T-cell (primary cell): ENCODE data around the gene ADAMTS13. TPM values are rescaled to one million over a fixed set of nuclear protein-coding genes. Genes with fewer than 3 reads are reported as not detected.

ENCODE experiments used
- ATAC-seq, 4 experiments: fragments of 200-7000 bp in 3 of 4; fragments of 150-1000 bp in 1 of 4; cut with Tn5 transposase; replicated peaks in 1 of 4; 1 replicate in 3 of 4; 2 replicates in 1 of 4; pipeline ENCODE4 v1.10.0; 2021; ENCODE audit warnings: moderate library complexity in 3 of 4, mild to moderate bottlenecking in 2 of 4, moderate number of reproducible peaks in 1 of 4
- CTCF ChIA-PET, 2 donors: fragments of 300-600 bp; sonication (Branson Sonifier 250); formaldehyde crosslinking; loops; one replicate each; lab custom pipeline; 2022; ENCODE audit warnings: antibody characterized with exemption in 2 of 2; lab: Charles Lee
- POLR2A ChIA-PET, 2 donors: fragments of 300-600 bp; sonication (Branson Sonifier 250); formaldehyde crosslinking; loops; one replicate each; lab custom pipeline; 2022; ENCODE audit warnings: antibody characterized with exemption in 2 of 2; lab: Charles Lee
- DNase-seq, 35 experiments: peaks; one replicate each; pipeline versions ENCODE4 v3.0.0 to v3.0.0-alpha.2; 2013 to 2023
- H3K27ac ChIP-seq: one replicate; pipeline ENCODE4 v1.5.1; 2013; ENCODE audit warnings: low read length
- H3K27me3 ChIP-seq, 2 experiments: replicated peaks in 1 of 2; 1 replicate in 1 of 2; 2 replicates in 1 of 2; pipeline versions ENCODE4 v1.6.1 to v1.7.0; 2013; ENCODE audit warnings: low read length in 1 of 2, mixed read lengths in 1 of 2; ENCODE audit not compliant: control insufficient read depth in 2 of 2, insufficient read depth in 2 of 2; ENCODE audit errors: extremely low read depth in 1 of 2
- H3K36me3 ChIP-seq, 2 donors: 1 replicate in 1 of 2; 2 replicates in 1 of 2; pipeline versions ENCODE4 v1.6.1 to v1.7.0; 2013; ENCODE audit warnings: low read length in 1 of 2; ENCODE audit not compliant: control insufficient read depth in 2 of 2, insufficient read depth in 1 of 2; ENCODE audit errors: extremely low read depth in 1 of 2
- H3K4me1 ChIP-seq, 2 experiments: 1 replicate in 1 of 2; 2 replicates in 1 of 2; pipeline versions ENCODE4 v1.6.1 to v1.7.0; 2013; ENCODE audit warnings: low read length in 2 of 2, mixed read lengths in 1 of 2; ENCODE audit not compliant: insufficient read depth in 2 of 2, control insufficient read depth in 1 of 2; ENCODE audit errors: extremely low read depth in 1 of 2
- H3K4me3 ChIP-seq, 2 donors: 1 replicate in 1 of 2; 2 replicates in 1 of 2; pipeline versions ENCODE4 v1.5.1 to v1.7.0; 2013; ENCODE audit warnings: mild to moderate bottlenecking in 2 of 2, low read length in 1 of 2, moderate library complexity in 1 of 2; ENCODE audit not compliant: control insufficient read depth in 1 of 2; ENCODE audit errors: extremely low read depth in 1 of 2
- H3K9me3 ChIP-seq: 2 replicates; pipeline ENCODE4 v1.7.0; 2013
- H3K27ac Mint-ChIP-seq, 2 donors: one replicate each; pipeline ENCODE4 v1.8.0; 2020 to 2021; ENCODE audit warnings: mild to moderate bottlenecking in 2 of 2, mixed read lengths in 2 of 2
- H3K27me3 Mint-ChIP-seq, 2 donors: one replicate each; pipeline ENCODE4 v1.8.0; 2021 to 2022; ENCODE audit warnings: mixed read lengths in 2 of 2
- H3K36me3 Mint-ChIP-seq: one replicate; pipeline ENCODE4 v1.8.0; 2021; ENCODE audit warnings: mixed read lengths
- H3K4me1 Mint-ChIP-seq, 3 donors: one replicate each; pipeline ENCODE4 v1.8.0; 2020 to 2022; ENCODE audit warnings: mixed read lengths in 3 of 3, mild to moderate bottlenecking in 1 of 3
- H3K4me3 Mint-ChIP-seq, 3 donors: one replicate each; pipeline ENCODE4 v1.8.0; 2020 to 2022; ENCODE audit warnings: mild to moderate bottlenecking in 3 of 3, mixed read lengths in 3 of 3, moderate library complexity in 3 of 3
- H3K9me3 Mint-ChIP-seq, 3 donors: one replicate each; pipeline ENCODE4 v1.8.0; 2020 to 2022; ENCODE audit warnings: mixed read lengths in 3 of 3
- WGBS: methylation state at CpG from one replicate; pipeline ENCODE4 v1.1.5; 2013; ENCODE audit warnings: missing lambda C conversion rate; ENCODE audit not compliant: insufficient coverage; 5-methylcytosine and 5-hydroxymethylcytosine counted together
- total RNA-seq, 35 experiments: library from RNA in 6 of 35; stranded (reverse) in 6 of 35; fragments of 120-200 nt in 1 of 35; gene quantifications; one replicate each; pipeline versions ENCODE4 v1.2.1 to v1.2.4 and lab custom pipeline; 2013 to 2026

ADAMTS13 gene
- total RNA-seq, 5 donors from 2014 or later (not counting 1 experiment from before 2014, with no cell fraction given) = 1.3 to 3.3 (median 2.4) TPM

DNA sequence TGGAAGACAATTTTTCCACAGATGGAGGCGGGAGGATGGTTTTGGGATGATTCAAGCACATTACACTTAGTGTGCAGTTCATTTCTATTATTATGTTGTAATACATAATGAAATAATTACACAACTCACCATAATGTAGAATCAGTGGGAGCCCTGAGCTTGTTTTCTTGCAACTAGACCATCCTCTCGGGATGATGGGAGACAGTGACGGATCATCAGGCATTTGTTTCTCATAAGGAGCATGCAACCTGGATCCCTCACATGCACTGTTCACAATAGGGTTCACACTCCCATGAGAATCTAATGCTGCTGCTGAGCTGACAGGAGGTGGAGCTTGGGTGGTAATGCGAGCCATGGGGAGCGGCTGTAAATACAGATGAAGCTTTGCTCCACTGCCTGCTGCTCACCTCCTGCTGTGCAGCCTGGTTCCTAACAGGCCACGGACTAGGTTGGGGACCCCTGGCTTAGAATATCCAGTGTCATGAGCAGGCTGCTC is 44.4 kb upstream of the ADAMTS13 start:
- DNase-seq (no peak), ATAC-seq (no peak)
- no peaks in the 10 kb centered on the region for H3K9me3 Mint-ChIP-seq
- peaks cover 20 to 22% (median 20%) of the 10 kb centered on the region in 3 donors for H3K4me1 Mint-ChIP-seq
- H3K27me3 ChIP-seq = no peaks in the 10 kb centered on the region
- H3K27me3 Mint-ChIP-seq = no peaks in the 10 kb centered on the region
- POLR2A ChIA-PET = no interaction called here
- no peak overlapping the region for H3K27ac ChIP-seq
- no peak overlapping the region for H3K27ac Mint-ChIP-seq
- peaks cover 4% of the 10 kb centered on the region for H3K36me3 Mint-ChIP-seq
- WGBS = 88% methylated on average over 3 of the region's 6 CpGs
- no peak overlapping the region for H3K4me3 ChIP-seq
- CTCF ChIA-PET = no interaction called here
- peaks cover 0 to 6% of the 10 kb centered on the region in 2 donors for H3K36me3 ChIP-seq
- no peaks in the 10 kb centered on the region for H3K9me3 ChIP-seq
- H3K4me1 ChIP-seq = peaks cover 13 to 35% of the 10 kb centered on the region in 2 experiments
- no peak overlapping the region for H3K4me3 Mint-ChIP-seq

DNA sequence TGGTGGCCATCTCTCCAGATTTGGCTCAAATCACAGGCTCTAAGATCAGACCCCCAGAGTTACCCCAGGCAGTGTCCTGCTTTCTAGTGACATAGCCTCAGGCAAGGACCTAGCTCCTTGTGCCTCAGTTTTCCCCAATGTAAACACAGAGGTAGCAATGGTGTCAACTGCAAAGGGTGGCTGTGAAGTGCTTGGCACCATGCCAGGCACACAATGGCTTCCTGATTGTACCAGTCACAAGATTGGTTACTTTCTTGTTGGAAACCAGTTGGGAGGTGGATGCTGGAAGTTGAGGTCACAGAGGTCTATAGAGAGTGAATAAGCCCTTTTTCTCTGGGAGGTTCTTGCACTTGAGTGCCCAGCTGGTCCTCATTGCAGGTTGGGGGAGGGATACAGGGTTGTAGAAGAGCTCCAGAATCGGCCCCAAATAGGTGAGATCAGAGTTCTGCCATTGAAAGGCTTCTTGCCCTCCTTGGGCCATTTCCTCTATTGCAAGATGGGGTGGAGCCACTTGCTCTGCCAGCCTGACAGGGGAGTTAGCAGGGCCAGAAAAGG is 43.7 kb upstream of the ADAMTS13 start:
- ChIA-PET POLR2A (no interaction called here), CTCF (interaction anchor here in 1 of 2 donors (0.6 kb wide), 1 partner anchor 93 kb away, joined by 3 read pairs; no protein-coding TSS in a partner anchor)
- Mint-ChIP-seq H3K9me3 (no peaks in the 10 kb centered on the region), H3K36me3 (peaks cover 4% of the 10 kb centered on the region), H3K27me3 (no peaks in the 10 kb centered on the region), H3K27ac (no peak overlapping the region), H3K4me1 (peaks cover 12 to 16% (median 14%) of the 10 kb centered on the region in 3 donors), H3K4me3 (no peak overlapping the region)
- ATAC-seq (no peak), DNase-seq (no peak)
- 83% methylated on average over 1 of the region's 1 CpG for WGBS
- H3K4me3 ChIP-seq = no peak overlapping the region
- peaks cover 0 to 4% of the 10 kb centered on the region in 2 donors for H3K36me3 ChIP-seq
- H3K27ac ChIP-seq = no peak overlapping the region
- no peaks in the 10 kb centered on the region for H3K9me3 ChIP-seq
- H3K27me3 ChIP-seq = no peaks in the 10 kb centered on the region
- H3K4me1 ChIP-seq = peaks cover 13 to 27% of the 10 kb centered on the region in 2 experiments

DNA sequence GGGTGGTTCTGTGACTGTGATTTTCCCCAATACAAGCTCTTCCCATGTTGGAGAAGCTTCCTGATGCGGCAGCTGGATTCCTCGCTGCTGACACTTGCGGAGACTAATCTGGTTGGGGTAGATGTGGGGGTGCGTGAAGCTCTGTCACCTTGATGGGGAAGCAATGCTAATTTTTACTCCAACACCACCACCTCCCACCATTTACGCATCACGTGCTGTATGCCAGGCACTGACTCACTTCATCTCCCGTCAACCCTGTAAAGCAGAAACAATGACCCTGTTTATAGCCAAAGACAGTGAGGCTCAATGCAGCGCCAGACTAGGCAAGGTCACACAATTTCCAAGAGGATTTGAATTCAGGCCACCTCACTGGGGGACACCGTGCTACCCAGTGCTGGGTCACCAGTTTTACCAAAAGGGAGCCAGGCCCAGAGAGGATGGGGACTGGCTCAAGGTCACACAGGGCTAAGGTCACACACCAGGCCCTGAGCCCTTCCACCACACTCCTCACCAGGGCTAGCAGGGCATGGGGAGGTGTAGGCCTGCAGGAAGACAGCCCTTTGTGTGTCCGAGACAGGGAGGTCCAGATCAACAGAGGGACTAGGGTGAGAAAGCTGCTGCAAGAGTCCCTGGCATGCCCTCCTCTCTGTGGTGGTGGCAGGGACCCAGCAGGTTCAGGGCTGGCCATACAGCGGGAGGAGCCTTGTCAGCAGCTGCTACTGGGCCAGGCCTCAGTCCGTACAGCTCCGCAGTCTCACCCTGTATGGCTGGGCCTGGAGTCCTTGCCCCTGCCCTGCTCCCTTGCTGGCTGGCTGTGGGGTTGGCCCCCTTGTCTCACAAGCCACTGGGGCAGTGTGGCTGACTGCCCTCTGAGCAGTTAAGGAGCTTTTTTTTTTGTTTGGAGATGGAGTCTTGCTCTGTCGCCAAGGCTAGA is 42.7 kb upstream of the ADAMTS13 start:
- Mint-ChIP-seq H3K27me3 (no peaks in the 10 kb centered on the region), H3K4me1 (peaks cover 7 to 8% (median 7%) of the 10 kb centered on the region in 3 donors), H3K27ac (no peak overlapping the region), H3K4me3 (no peak overlapping the region), H3K36me3 (peaks cover 4% of the 10 kb centered on the region), H3K9me3 (no peaks in the 10 kb centered on the region)
- POLR2A ChIA-PET = no interaction called here
- DNase-seq (no peak), ATAC-seq (no peak)
- H3K9me3 ChIP-seq = no peaks in the 10 kb centered on the region
- no peak overlapping the region for H3K27ac ChIP-seq
- H3K4me1 ChIP-seq = peaks cover 9 to 18% of the 10 kb centered on the region in 2 experiments
- H3K27me3 ChIP-seq = no peaks in the 10 kb centered on the region
- H3K36me3 ChIP-seq = no peaks in the 10 kb centered on the region
- 93% methylated on average over 9 of the region's 14 CpGs for WGBS
- CTCF ChIA-PET = interaction anchor here in 1 of 2 donors (0.5 to 0.7 kb wide), 2 partner anchors 19 to 785 kb away, joined by 3 read pairs; no protein-coding TSS in a partner anchor
- H3K4me3 ChIP-seq = no peak overlapping the region

DNA sequence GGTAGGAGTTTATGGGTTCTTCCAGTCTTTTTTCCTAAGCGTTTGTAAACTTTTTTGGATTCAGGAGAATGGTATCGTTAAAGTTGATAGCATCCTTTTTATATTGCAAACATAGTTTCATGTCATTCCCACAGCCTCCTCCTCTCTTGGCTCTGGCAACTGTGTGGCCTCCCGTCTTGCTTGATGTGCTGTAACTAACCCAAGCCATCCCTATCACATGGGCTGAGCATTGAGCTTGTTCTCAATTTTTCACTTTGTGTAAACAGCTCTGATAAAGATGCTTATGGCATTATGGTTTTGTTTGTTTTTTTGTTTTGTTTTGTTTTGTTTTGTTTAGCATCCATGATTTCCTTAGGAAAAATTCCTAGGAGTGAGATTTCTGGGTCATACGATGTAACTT is 41.4 kb upstream of the ADAMTS13 start:
- Histone ChIP-seq H3K9me3 (no peaks in the 10 kb centered on the region), H3K4me1 (peaks cover 2 to 9% of the 10 kb centered on the region in 2 experiments), H3K36me3 (no peaks in the 10 kb centered on the region), H3K27ac (no peak overlapping the region), H3K27me3 (no peaks in the 10 kb centered on the region), H3K4me3 (no peak overlapping the region)
- ATAC-seq (no peak), DNase-seq (no peak)
- H3K4me1 Mint-ChIP-seq = peaks cover 0 to 1% (median 0%) of the 10 kb centered on the region in 3 donors
- no peaks in the 10 kb centered on the region for H3K9me3 Mint-ChIP-seq
- H3K27ac Mint-ChIP-seq = no peak overlapping the region
- H3K27me3 Mint-ChIP-seq = no peaks in the 10 kb centered on the region
- H3K4me3 Mint-ChIP-seq = no peak overlapping the region
- ChIA-PET POLR2A (no interaction called here), CTCF (interaction anchor here in 1 of 2 donors (1.2 kb wide), 1 partner anchor 10 kb away, joined by 5 read pairs; no protein-coding TSS in a partner anchor)
- WGBS = no CpG with 5 or more reads among the region's 4 CpGs
- H3K36me3 Mint-ChIP-seq = no peaks in the 10 kb centered on the region

DNA sequence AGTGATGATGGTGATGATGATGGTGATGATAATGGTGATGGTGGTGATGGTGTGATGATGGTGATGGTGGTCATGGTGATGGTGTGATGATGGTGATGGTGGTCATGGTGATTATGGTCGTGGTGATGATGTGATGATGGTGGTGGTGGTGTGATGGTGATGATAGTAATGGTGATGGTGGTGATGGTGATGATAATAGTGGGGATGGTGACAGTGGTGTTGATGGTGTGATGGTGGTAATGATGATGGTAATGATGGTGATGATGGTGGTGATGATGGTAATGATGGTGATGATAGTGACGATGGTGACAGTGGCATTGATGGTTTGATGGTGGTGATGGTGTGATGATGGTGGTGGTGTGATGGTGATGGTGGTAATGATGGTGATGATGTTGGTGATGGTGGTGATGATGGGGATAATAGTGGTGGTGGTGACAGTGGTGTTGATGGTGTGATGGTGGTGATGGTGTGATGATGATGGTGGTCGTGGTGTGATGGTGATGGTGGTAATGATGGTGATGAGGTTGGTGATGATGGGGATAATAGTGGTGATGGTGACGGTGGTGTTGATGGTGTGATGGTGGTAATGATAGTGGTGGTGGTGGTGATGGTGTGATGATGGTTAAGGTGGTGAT is 39.5 kb upstream of the ADAMTS13 start:
- no peaks in the 10 kb centered on the region for H3K27me3 ChIP-seq
- ChIA-PET POLR2A (no interaction called here), CTCF (no interaction called here)
- no peaks in the 10 kb centered on the region for H3K4me1 ChIP-seq
- Mint-ChIP-seq H3K27ac (no peak overlapping the region), H3K4me3 (no peak overlapping the region), H3K27me3 (no peaks in the 10 kb centered on the region), H3K9me3 (no peaks in the 10 kb centered on the region), H3K36me3 (no peaks in the 10 kb centered on the region), H3K4me1 (no peaks in the 10 kb centered on the region)
- WGBS = 78% methylated on average over 4 of the region's 4 CpGs
- ATAC-seq (no peak), DNase-seq (no peak)
- no peak overlapping the region for H3K27ac ChIP-seq
- no peak overlapping the region for H3K4me3 ChIP-seq
- H3K36me3 ChIP-seq = no peaks in the 10 kb centered on the region
- no peaks in the 10 kb centered on the region for H3K9me3 ChIP-seq

DNA sequence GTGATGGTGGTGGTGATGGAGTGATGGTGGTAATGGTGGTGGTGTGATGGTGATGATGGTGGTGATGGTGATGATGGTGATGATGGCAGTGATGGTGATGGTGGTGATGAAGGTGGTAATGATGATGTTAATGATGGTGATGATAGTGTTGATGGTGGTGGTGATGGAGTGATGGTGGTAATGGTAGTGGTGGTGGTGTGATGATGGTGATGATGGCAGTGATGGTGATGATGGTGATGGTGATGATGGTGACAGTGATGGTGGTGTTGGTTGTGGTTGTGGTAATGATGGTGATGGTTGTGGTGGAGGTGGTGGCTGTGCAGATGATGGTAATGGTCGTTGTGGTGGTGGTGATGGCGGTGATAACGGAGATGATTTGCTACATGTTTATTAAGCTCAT is 38.7 kb upstream of the ADAMTS13 start:
- Mint-ChIP-seq H3K9me3 (no peaks in the 10 kb centered on the region), H3K4me3 (no peak overlapping the region), H3K27me3 (no peaks in the 10 kb centered on the region), H3K4me1 (no peaks in the 10 kb centered on the region), H3K27ac (no peak overlapping the region), H3K36me3 (no peaks in the 10 kb centered on the region)
- Histone ChIP-seq H3K4me1 (no peaks in the 10 kb centered on the region), H3K27ac (no peak overlapping the region), H3K9me3 (no peaks in the 10 kb centered on the region), H3K36me3 (no peaks in the 10 kb centered on the region), H3K4me3 (no peak overlapping the region), H3K27me3 (no peaks in the 10 kb centered on the region)
- WGBS = 67% methylated on average over 3 of the region's 3 CpGs
- ChIA-PET POLR2A (no interaction called here), CTCF (interaction anchor here in 1 of 2 donors (0.5 kb wide), 1 partner anchor 195 kb away, joined by 4 read pairs; no protein-coding TSS in a partner anchor)
- no peak for DNase-seq
- ATAC-seq = no peak
